Measurements from ENCODE around the gene PROK1.
A peak's percentile ranks its signal among the peaks of the same experiment; 100 is the strongest.
"Not testable (repeated sequence)": the region's sequence is repeated elsewhere in the genome, so short reads cannot be mapped to it uniquely, and the experiment has no call there.

PROK1 gene

DNA sequence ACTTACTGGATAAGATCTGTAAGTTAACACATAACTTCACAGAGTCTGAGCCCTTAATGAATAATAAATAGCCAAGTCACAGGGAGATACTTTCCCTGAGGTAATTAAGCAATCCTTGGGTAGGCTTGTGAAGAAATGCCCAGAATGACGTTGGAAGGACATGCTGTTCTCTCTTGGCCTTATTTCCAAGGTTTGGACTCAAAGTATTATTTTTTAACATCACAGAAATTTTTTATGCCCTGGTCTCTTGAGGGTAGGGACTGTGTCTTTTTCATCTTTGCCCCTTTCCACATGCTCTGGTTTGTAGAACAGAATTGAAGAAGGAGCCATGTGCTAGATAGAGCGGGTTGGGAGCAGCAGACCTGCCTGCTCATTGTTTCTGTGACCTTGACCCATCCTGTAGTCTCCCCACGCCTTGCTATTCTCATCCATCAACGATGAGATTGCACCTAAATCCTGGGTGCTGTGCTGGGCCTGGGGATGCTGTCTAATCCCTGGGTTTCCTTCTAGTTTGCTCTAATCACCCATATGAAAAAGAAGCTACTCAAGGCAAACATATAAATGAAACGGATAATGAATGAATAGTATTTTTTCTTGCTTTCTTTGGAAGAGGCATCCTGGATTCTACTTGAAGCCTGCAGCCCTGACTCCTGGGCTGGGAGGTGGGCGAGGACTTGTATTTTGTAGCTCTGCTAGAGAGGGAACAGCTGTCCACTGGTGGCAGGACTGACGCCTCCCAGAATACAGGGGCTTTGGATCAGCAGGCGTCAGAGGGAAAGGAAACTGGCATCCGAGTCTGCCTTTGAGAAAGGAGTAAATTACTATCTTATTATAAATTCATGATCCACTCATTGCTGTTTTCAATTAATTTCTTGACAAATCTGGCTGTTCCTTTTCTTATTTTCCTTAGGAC lies 26.0 kb upstream of the PROK1 start:
- H3K4me1 Mint-ChIP-seq (ENCODE audit: low read depth) = peaks cover 56% of the 10 kb centered on the region
- peaks cover 8% of the 10 kb centered on the region for H3K9me3 Mint-ChIP-seq
- intact Hi-C loops (cut with micrococcal nuclease) = no loop called here
- H3K36me3 Mint-ChIP-seq (ENCODE audit: low read depth) = no peaks in the 10 kb centered on the region
- peak overlapping the region; percentile 55 for H3K27ac Mint-ChIP-seq
- H3K4me3 Mint-ChIP-seq = no peak overlapping the region
- H3K27me3 Mint-ChIP-seq = no peaks in the 10 kb centered on the region

GRCh38 chr1:110425612-110426152 lies 25.3 kb upstream of the PROK1 start:
- no peaks in the 10 kb centered on the region for H3K36me3 Mint-ChIP-seq (ENCODE audit: low read depth)
- H3K4me3 Mint-ChIP-seq = no peak overlapping the region
- no peaks in the 10 kb centered on the region for H3K27me3 Mint-ChIP-seq
- H3K4me1 Mint-ChIP-seq (ENCODE audit: low read depth) = peaks cover 56% of the 10 kb centered on the region
- peak overlapping the region; percentile 55 for H3K27ac Mint-ChIP-seq
- H3K9me3 Mint-ChIP-seq = peaks cover 8% of the 10 kb centered on the region
- intact Hi-C loops (cut with micrococcal nuclease) = no loop called here

GRCh38 chr1:110426854-110427253 lies 24.1 kb upstream of the PROK1 start:
- peak overlapping the region; percentile 75 for H3K27ac Mint-ChIP-seq
- H3K9me3 Mint-ChIP-seq = peaks cover 1% of the 10 kb centered on the region
- intact Hi-C loops (cut with micrococcal nuclease) = no loop called here
- no peak overlapping the region for H3K4me3 Mint-ChIP-seq
- H3K36me3 Mint-ChIP-seq (ENCODE audit: low read depth) = no peaks in the 10 kb centered on the region
- peaks cover 56% of the 10 kb centered on the region for H3K4me1 Mint-ChIP-seq (ENCODE audit: low read depth)
- H3K27me3 Mint-ChIP-seq = no peaks in the 10 kb centered on the region

DNA sequence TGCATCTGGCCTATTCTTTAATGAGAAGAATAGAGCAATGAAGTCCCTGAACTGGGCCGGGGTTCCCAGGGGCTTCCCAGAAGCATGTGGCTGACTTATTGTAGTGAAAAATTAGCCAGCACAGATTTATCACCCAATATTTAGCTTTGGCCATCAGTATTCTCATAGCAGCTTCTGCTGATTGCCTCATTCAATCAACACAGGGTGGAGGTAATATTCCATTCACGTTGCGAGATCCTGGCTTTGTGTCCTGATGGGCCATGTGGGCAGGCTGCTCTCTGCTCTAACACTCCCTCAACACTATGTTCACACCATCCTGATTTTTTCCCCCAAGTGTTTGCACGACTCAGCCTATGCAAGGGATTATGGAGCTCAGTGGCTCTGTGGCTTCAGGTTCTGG lies 22.0 kb upstream of the PROK1 start:
- H3K4me3 Mint-ChIP-seq = no peak overlapping the region
- no peaks in the 10 kb centered on the region for H3K36me3 Mint-ChIP-seq (ENCODE audit: low read depth)
- intact Hi-C loops (cut with micrococcal nuclease) = no loop called here
- no peaks in the 10 kb centered on the region for H3K27me3 Mint-ChIP-seq
- H3K27ac Mint-ChIP-seq = no peak overlapping the region
- peaks cover 61% of the 10 kb centered on the region for H3K4me1 Mint-ChIP-seq (ENCODE audit: low read depth)
- H3K9me3 Mint-ChIP-seq = no peaks in the 10 kb centered on the region

DNA sequence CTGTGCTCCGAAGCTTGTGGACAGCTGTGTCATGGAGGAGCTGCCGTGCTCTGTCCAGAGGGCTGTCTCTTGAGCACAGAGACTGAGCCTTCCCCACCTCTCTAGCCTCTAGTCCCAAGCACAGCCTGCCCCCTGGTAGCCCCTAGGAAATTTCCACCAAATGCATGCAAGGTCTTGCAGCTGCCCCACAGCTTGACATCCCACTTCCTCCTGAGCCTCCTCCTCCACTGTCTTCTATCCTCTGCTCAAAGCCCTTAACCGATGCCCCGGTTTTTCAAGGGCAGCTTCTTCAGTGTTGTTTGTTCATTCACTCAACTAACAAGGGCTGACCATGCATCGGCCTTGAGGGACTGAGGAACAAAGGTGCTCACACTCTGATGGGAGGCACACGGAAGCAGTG lies 20.6 kb upstream of the PROK1 start:
- Mint-ChIP-seq H3K4me3 (no peak overlapping the region), H3K9me3 (no peaks in the 10 kb centered on the region), H3K27me3 (no peaks in the 10 kb centered on the region), H3K27ac (peak overlapping the region; percentile 28), H3K36me3 (ENCODE audit: low read depth) (no peaks in the 10 kb centered on the region), H3K4me1 (ENCODE audit: low read depth) (peaks cover 60% of the 10 kb centered on the region)
- intact Hi-C loops (cut with micrococcal nuclease) = no loop called here

DNA sequence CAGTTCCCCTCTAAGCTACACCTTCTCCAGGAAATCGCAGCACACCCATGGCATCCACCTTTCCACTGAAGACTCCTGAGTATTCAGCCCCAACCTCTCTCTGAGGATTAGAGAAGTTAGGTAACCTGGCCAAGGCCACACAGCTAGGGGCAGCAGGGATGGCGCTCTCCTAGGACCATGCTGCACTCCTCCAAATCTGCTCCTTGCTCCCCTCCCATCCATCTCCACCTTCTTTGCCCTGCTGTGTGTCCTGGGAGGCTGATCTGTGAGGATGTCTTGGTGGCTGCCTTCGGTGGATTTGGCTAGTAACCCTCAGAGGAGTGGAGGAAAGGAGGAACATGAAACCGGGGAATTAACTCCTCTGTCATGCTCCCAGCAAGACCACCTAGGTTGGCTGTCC lies 20.0 kb upstream of the PROK1 start:
- H3K27me3 Mint-ChIP-seq = no peaks in the 10 kb centered on the region
- H3K27ac Mint-ChIP-seq = peak overlapping the region; percentile 28
- no peaks in the 10 kb centered on the region for H3K36me3 Mint-ChIP-seq (ENCODE audit: low read depth)
- H3K4me1 Mint-ChIP-seq (ENCODE audit: low read depth) = peaks cover 55% of the 10 kb centered on the region
- intact Hi-C loops (cut with micrococcal nuclease) = no loop called here
- no peaks in the 10 kb centered on the region for H3K9me3 Mint-ChIP-seq
- H3K4me3 Mint-ChIP-seq = no peak overlapping the region

DNA sequence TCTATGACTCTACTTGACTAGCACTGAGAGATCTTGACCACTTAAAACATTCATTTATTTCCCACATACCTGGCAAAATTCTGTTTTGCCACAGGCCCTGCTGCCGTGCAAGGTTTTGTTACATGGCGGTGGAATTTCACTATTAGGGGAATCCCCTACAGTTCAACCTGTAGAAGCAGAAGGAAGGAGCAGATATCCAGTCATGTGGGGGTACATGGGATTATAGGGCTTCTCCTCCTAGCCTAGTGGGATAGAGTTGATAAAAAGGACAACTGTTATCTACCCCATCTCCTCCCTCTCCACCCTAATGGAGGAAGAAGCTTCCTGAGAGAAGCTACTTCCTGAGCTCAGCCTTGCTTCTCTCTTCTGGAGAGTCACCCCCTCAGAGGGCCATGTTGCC lies 17.7 kb upstream of the PROK1 start:
- Mint-ChIP-seq H3K27ac (peak overlapping the region; percentile 84), H3K36me3 (ENCODE audit: low read depth) (no peaks in the 10 kb centered on the region), H3K9me3 (no peaks in the 10 kb centered on the region), H3K4me1 (ENCODE audit: low read depth) (peaks cover 48% of the 10 kb centered on the region), H3K27me3 (no peaks in the 10 kb centered on the region), H3K4me3 (no peak overlapping the region)
- intact Hi-C loops (cut with micrococcal nuclease) = no loop called here

DNA sequence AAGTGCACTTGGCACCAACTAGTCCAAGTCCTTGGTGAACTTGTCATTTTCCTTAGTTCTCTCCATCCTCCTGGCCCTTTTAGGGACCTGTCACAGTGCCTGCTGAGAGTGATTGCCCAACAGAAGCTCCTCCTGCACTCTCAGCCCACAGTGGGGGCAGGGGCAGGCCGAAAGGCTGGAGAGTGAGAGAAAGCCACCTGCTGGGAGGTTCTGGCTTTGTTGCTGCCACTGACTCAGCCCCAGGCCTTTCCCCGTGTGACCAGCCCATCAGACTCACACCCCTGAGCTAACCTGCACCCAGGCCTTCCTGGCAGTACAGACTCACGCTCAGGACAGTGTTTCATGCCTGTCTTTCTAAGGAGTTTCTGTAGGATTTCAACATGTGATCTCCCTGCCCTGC lies 17.1 kb upstream of the PROK1 start:
- H3K36me3 Mint-ChIP-seq (ENCODE audit: low read depth) = no peaks in the 10 kb centered on the region
- peak overlapping the region; percentile 30 for H3K4me3 Mint-ChIP-seq
- intact Hi-C loops (cut with micrococcal nuclease) = no loop called here
- peaks cover 2% of the 10 kb centered on the region for H3K27me3 Mint-ChIP-seq
- peak overlapping the region; percentile 84 for H3K27ac Mint-ChIP-seq
- H3K4me1 Mint-ChIP-seq (ENCODE audit: low read depth) = peaks cover 48% of the 10 kb centered on the region
- H3K9me3 Mint-ChIP-seq = no peaks in the 10 kb centered on the region

DNA sequence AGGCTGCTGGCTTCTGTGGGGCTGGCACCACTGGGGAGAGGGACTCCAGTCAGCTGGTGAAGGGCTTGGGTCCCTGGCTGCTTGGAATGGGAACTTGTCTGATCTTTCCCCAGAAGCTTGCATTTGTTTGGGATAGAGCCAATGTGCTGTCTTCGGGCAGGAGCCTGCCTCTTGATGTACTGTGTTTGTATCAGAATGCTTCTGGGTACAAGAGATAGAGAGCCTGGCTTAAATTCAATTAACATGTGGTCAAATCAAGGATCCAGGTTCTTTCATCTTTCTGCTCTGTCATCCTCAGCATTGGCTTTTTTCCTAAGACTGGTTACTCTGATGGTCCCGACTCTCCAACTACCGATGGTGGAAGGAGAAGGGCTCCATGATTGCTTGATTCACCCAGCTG lies 16.0 kb upstream of the PROK1 start:
- intact Hi-C loops (cut with micrococcal nuclease) = no loop called here
- H3K27ac Mint-ChIP-seq = peak overlapping the region; percentile 84
- no peaks in the 10 kb centered on the region for H3K9me3 Mint-ChIP-seq
- H3K36me3 Mint-ChIP-seq (ENCODE audit: low read depth) = no peaks in the 10 kb centered on the region
- H3K4me1 Mint-ChIP-seq (ENCODE audit: low read depth) = peaks cover 46% of the 10 kb centered on the region
- peaks cover 3% of the 10 kb centered on the region for H3K27me3 Mint-ChIP-seq
- no peak overlapping the region for H3K4me3 Mint-ChIP-seq

- H3K4me3 Mint-ChIP-seq = no peak overlapping the region
- no peaks in the 10 kb centered on the region for H3K36me3 Mint-ChIP-seq (ENCODE audit: low read depth)
- intact Hi-C loops (cut with micrococcal nuclease) = no loop called here
Measured at GRCh38 chr1:110436635-110437034, 14.3 kb upstream of the PROK1 start.

GRCh38 chr1:110437645-110438299 lies 13.2 kb upstream of the PROK1 start:
- H3K4me3 Mint-ChIP-seq; H3K36me3 Mint-ChIP-seq (ENCODE audit: low read depth); intact Hi-C loops (cut with micrococcal nuclease); H3K27ac Mint-ChIP-seq; H3K9me3 Mint-ChIP-seq; H3K27me3 Mint-ChIP-seq: not testable (repeated sequence)
- H3K4me1 Mint-ChIP-seq (ENCODE audit: low read depth) = peaks cover 24% of the 10 kb centered on the region

More at GRCh38 chr1:110436635-110437034, 14.3 kb upstream of the PROK1 start:
- peak overlapping the region; percentile 48 for H3K27ac Mint-ChIP-seq
- peaks cover 3% of the 10 kb centered on the region for H3K27me3 Mint-ChIP-seq
- H3K9me3 Mint-ChIP-seq = no peaks in the 10 kb centered on the region
- peaks cover 30% of the 10 kb centered on the region for H3K4me1 Mint-ChIP-seq (ENCODE audit: low read depth)

- Mint-ChIP-seq H3K27me3 (peaks cover 3% of the 10 kb centered on the region), H3K27ac (no peak overlapping the region), H3K9me3 (no peaks in the 10 kb centered on the region), H3K4me3 (no peak overlapping the region), H3K4me1 (ENCODE audit: low read depth) (peaks cover 23% of the 10 kb centered on the region), H3K36me3 (ENCODE audit: low read depth) (no peaks in the 10 kb centered on the region)
- intact Hi-C loops (cut with micrococcal nuclease) = no loop called here
Measured at GRCh38 chr1:110438893-110439292, 12.1 kb upstream of the PROK1 start.

DNA sequence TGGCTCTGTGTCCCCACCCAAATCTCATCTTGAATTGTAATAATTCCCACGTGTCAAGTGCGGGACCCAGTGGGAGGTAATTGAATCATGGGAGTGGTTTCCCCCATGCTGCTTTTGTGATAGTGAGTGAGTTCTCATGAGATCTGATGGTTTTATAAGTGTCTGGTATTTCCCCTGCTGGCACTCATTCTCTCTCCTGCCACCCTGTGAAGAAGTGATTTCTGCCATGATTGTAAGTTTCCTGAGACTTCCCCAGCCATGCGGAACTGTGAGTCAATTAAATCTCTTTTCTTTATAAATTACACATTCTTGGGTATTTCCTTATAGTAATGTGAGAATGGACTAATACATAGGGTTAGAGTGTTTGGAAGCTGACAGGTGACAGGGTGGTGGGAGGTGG lies 11.1 kb upstream of the PROK1 start:
- peaks cover 24% of the 10 kb centered on the region for H3K4me1 Mint-ChIP-seq (ENCODE audit: low read depth)
- H3K27ac Mint-ChIP-seq; H3K27me3 Mint-ChIP-seq; H3K36me3 Mint-ChIP-seq (ENCODE audit: low read depth); H3K9me3 Mint-ChIP-seq; H3K4me3 Mint-ChIP-seq; intact Hi-C loops (cut with micrococcal nuclease): not testable (repeated sequence)

DNA sequence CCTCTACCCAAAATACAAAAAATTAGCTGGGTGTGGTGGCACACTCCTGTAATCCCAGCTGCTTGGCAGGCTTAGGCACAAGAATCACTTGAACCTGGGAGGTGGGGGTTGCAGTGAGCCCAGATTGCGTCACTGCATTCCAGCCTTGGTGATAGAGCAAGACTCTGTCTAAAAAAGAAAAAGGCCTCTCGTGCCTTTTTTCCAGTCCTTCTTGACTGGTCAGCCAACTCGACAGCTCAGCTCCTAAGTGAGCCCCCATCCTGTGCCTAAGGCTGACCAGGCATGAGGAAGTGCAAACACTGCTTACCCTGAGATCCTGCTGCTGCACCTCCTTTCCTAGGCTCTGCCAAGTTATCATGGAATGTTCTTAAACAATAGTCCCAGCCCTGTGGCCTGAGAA lies 10.1 kb upstream of the PROK1 start:
- Mint-ChIP-seq H3K27ac (no peak overlapping the region), H3K27me3 (peaks cover 3% of the 10 kb centered on the region), H3K36me3 (ENCODE audit: low read depth) (no peaks in the 10 kb centered on the region), H3K4me1 (ENCODE audit: low read depth) (peaks cover 24% of the 10 kb centered on the region), H3K9me3 (no peaks in the 10 kb centered on the region), H3K4me3 (no peak overlapping the region)
- intact Hi-C loops (cut with micrococcal nuclease) = no loop called here
